ENCODE results near the gene DLG2. TPM values are rescaled to one million over a fixed set of nuclear protein-coding genes. Genes with fewer than 3 reads are reported as not detected.

Gene DLG2
- total and polyA plus RNA-seq, 4 donors: 0.30 to 5.5 (median 0.68) TPM

GRCh38 chr11:84806354-84806753 is 820.8 kb downstream of the DLG2 start:
- no peak overlapping the region for H3K27ac ChIP-seq (ENCODE audit: low read depth in 1 of 2, low read length in 2 of 2)
- no peak overlapping the region for H3K4me3 ChIP-seq (ENCODE audit: low read depth in 1 of 3, low read length in 3 of 3)
- H3K27me3 ChIP-seq (ENCODE audit: control insufficient read depth in 4 of 4, insufficient read depth in 4 of 4, low read length in 3 of 4): no peaks in the 10 kb centered on the region
- no peaks in the 10 kb centered on the region for H3K36me3 ChIP-seq (ENCODE audit: control insufficient read depth in 4 of 4, insufficient read depth in 3 of 4, low read depth in 1 of 4, low read length in 3 of 4)
- no peak for DNase-seq (ENCODE audit: low spot score)
- H3K9me3 ChIP-seq (ENCODE audit: control insufficient read depth in 4 of 4, low read length in 3 of 4): no peaks in the 10 kb centered on the region
- no peaks in the 10 kb centered on the region for H3K4me1 ChIP-seq (ENCODE audit: control insufficient read depth in 4 of 4, insufficient read depth in 4 of 4, low read length in 3 of 4)
- 84% methylated on average over 2 of the region's 2 CpGs for WGBS
- H3K9ac ChIP-seq (ENCODE audit: low read depth in 1 of 2, low read length in 2 of 2): no peak overlapping the region
- TF ChIP-seq JUND (IDR thresholded peaks at IDR 0.05) (no peak), ZBTB33 (IDR thresholded peaks at IDR 0.05) (no peak), SP1 (IDR thresholded peaks at IDR 0.05) (no peak), RXRA (IDR thresholded peaks at IDR 0.05) (no peak)

DNA sequence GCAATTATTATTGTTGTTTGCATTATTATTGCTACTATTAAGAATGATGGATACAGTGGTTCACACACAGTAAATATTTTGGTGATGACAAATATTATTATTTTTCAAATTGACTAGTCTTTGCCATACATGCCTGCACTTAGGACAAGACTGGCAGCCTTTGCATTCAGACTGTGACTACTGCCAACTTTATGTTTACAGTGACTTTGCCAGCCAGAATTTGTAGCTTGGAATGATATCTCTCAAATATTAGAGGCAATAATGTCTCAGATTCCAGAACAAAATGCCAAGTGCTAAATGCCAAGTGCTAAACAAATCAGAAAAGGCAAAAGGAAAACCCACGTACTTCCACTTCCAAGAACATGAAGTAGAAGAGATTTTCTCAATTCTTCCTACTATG is 823.1 kb downstream of the DLG2 start:
- Histone ChIP-seq H3K9ac (ENCODE audit: low read depth in 1 of 2, low read length in 2 of 2) (no peak overlapping the region), H3K4me3 (ENCODE audit: low read depth in 1 of 3, low read length in 3 of 3) (no peak overlapping the region), H3K36me3 (ENCODE audit: control insufficient read depth in 4 of 4, insufficient read depth in 3 of 4, low read depth in 1 of 4, low read length in 3 of 4) (no peaks in the 10 kb centered on the region), H3K27ac (ENCODE audit: low read depth in 1 of 2, low read length in 2 of 2) (no peak overlapping the region), H3K9me3 (ENCODE audit: control insufficient read depth in 4 of 4, low read length in 3 of 4) (no peaks in the 10 kb centered on the region), H3K27me3 (ENCODE audit: control insufficient read depth in 4 of 4, insufficient read depth in 4 of 4, low read length in 3 of 4) (no peaks in the 10 kb centered on the region), H3K4me1 (ENCODE audit: control insufficient read depth in 4 of 4, insufficient read depth in 4 of 4, low read length in 3 of 4) (no peaks in the 10 kb centered on the region)
- TF ChIP-seq RAD21 (IDR thresholded peaks at IDR 0.05) (no peak), ZBTB33 (IDR thresholded peaks at IDR 0.05) (no peak), HNF4G (IDR thresholded peaks at IDR 0.05) (no peak), FOXA2 (IDR thresholded peaks at IDR 0.05) (no peak), SP1 (IDR thresholded peaks at IDR 0.05) (no peak), JUND (IDR thresholded peaks at IDR 0.05) (no peak), NR2F2 (IDR thresholded peaks at IDR 0.05) (no peak), EGR1 (IDR thresholded peaks at IDR 0.05; ENCODE audit: low read depth in 2 of 2) (no peak), FOXA1 (IDR thresholded peaks at IDR 0.05) (no peak), CTCF (IDR thresholded peaks at IDR 0.05; ENCODE audit: low read depth, low read length, missing input control) (no peak), HNF4A (conservative IDR thresholded peaks at IDR 0.05) (no peak), MAX (IDR thresholded peaks at IDR 0.05) (no peak), GABPA (IDR thresholded peaks at IDR 0.05 in 1 of 2, conservative IDR thresholded peaks at IDR 0.05 in 1 of 2) (no peak), TAF1 (conservative IDR thresholded peaks at IDR 0.05) (no peak)
- TF ChIP-seq, protein P1, sequence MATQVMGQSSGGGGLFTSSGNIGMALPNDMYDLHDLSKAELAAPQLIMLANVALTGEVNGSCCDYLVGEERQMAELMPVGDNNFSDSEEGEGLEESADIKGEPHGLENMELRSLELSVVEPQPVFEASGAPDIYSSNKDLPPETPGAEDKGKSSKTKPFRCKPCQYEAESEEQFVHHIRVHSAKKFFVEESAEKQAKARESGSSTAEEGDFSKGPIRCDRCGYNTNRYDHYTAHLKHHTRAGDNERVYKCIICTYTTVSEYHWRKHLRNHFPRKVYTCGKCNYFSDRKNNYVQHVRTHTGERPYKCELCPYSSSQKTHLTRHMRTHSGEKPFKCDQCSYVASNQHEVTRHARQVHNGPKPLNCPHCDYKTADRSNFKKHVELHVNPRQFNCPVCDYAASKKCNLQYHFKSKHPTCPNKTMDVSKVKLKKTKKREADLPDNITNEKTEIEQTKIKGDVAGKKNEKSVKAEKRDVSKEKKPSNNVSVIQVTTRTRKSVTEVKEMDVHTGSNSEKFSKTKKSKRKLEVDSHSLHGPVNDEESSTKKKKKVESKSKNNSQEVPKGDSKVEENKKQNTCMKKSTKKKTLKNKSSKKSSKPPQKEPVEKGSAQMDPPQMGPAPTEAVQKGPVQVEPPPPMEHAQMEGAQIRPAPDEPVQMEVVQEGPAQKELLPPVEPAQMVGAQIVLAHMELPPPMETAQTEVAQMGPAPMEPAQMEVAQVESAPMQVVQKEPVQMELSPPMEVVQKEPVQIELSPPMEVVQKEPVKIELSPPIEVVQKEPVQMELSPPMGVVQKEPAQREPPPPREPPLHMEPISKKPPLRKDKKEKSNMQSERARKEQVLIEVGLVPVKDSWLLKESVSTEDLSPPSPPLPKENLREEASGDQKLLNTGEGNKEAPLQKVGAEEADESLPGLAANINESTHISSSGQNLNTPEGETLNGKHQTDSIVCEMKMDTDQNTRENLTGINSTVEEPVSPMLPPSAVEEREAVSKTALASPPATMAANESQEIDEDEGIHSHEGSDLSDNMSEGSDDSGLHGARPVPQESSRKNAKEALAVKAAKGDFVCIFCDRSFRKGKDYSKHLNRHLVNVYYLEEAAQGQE (IDR thresholded peaks at IDR 0.05): no peak
- TF ChIP-seq, protein P2, sequence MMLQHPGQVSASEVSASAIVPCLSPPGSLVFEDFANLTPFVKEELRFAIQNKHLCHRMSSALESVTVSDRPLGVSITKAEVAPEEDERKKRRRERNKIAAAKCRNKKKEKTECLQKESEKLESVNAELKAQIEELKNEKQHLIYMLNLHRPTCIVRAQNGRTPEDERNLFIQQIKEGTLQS (IDR thresholded peaks at IDR 0.05): no peak
- no peak for DNase-seq (ENCODE audit: low spot score)
- 36% methylated on average over 1 of the region's 1 CpG for WGBS
